AG04449 (cell line): ENCODE measurements around the gene CLCN4.

Source experiments
- CTCF ChIA-PET: fragments of 350-600 bp; formaldehyde crosslinking; extraction: SDS; loops from one replicate; lab custom pipeline; 2021; ENCODE audit warnings: antibody characterized with exemption; lab: Yijun Ruan, JAX
- POLR2A ChIA-PET: fragments of 400-600, 350-600 bp; formaldehyde crosslinking; extraction: SDS; loops from one replicate; lab custom pipeline; 2020; ENCODE audit warnings: antibody characterized with exemption, inconsistent platforms; lab: Yijun Ruan, JAX
- DNase-seq: peaks from one replicate; pipeline ENCODE4 v3.0.0-alpha.2; 2010; ENCODE audit warnings: low read depth, low spot score
- H3K4me3 ChIP-seq: 2 replicates; pipeline ENCODE4 v1.5.1; 2011; ENCODE audit warnings: low read depth, mild to moderate bottlenecking, control low read depth, low read length
- TF ChIP-seq, protein P1 (sequence below): IDR thresholded peaks from one replicate; pipeline ENCODE4 v1.5.1; 2011; ENCODE audit warnings: mild to moderate bottlenecking, moderate library complexity, low read length, control low read depth, inconsistent platforms; ENCODE audit not compliant: insufficient read depth; ENCODE audit errors: missing control alignments

The CLCN4 gene

DNA sequence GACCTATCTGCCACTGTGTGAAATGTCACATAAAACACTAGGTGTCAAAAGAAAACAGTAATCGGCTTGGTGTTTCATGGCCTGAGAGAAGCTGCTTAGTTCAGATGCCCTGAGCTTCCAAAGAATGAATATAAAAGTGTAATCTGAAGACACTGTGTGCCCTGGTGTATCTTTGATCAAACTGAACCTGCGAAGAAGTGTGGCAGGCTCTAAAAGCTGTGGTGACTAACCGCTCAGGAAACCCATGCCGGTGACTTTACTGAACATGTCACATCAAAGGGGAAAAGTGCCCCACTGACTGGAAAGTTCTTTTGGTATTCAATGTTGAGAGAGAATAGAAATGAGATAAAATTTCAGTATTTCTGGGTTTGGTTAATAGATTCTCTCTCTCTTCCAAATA is 89.1 kb downstream of the CLCN4 start:
- H3K4me3 ChIP-seq, result no peak overlapping the region
- DNase-seq, result no peak
- ChIA-PET POLR2A (no interaction called here), CTCF (interaction anchor here (1.6 kb wide), 1 partner anchor 55 kb away, joined by 3 read pairs; no protein-coding TSS in a partner anchor)
- TF ChIP-seq, protein P1, sequence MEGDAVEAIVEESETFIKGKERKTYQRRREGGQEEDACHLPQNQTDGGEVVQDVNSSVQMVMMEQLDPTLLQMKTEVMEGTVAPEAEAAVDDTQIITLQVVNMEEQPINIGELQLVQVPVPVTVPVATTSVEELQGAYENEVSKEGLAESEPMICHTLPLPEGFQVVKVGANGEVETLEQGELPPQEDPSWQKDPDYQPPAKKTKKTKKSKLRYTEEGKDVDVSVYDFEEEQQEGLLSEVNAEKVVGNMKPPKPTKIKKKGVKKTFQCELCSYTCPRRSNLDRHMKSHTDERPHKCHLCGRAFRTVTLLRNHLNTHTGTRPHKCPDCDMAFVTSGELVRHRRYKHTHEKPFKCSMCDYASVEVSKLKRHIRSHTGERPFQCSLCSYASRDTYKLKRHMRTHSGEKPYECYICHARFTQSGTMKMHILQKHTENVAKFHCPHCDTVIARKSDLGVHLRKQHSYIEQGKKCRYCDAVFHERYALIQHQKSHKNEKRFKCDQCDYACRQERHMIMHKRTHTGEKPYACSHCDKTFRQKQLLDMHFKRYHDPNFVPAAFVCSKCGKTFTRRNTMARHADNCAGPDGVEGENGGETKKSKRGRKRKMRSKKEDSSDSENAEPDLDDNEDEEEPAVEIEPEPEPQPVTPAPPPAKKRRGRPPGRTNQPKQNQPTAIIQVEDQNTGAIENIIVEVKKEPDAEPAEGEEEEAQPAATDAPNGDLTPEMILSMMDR, result no peak

DNA sequence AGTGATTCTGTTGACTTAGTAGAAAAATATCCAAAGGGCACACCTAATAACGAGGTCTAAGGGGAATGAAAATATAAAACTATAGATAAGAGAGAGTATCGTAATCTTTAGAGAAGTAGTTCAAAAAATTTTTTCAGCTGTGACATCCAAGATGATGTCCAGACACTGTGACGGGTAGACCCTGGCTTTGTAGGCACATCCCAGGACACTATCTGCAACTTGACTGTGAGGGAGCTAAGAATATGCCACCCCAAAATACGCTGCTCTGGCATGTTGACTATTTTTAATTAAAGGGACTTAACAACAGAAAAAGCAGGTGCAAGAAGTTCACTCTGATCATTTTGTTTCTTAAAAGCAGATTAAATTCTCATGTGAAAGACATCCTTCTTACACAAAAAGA is 89.5 kb downstream of the CLCN4 start:
- POLR2A ChIA-PET, result no interaction called here
- no peak overlapping the region for H3K4me3 ChIP-seq
- DNase-seq, result no peak
- TF ChIP-seq, protein P1, result no peak
- CTCF ChIA-PET, result interaction anchor here (1.6 kb wide), 1 partner anchor 56 kb away, joined by 3 read pairs; no protein-coding TSS in a partner anchor

DNA sequence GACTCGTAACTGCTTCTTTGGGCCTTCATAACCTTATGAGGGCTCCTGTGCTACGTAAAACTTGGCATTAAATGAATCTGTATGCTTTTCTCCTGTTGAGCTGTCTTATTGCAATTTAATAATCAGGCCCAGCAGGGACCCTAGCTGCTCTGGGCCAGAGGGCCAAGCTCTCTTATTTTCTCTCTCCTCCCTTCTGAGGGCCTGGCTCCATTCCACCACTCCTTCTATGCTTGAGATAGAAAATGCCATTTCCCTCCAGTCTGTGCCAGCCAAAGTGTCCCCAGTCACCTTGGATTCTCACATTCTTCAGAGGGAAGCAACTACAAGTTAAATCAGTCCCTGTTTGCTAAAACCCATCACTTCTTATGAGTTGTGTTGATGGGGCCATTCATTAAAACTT is 90.1 kb downstream of the CLCN4 start:
- TF ChIP-seq, protein P1, result no peak
- DNase-seq, result no peak
- POLR2A ChIA-PET, result no interaction called here
- CTCF ChIA-PET, result interaction anchor here (1.2 kb wide), 1 partner anchor 10 kb away, joined by 4 read pairs; no protein-coding TSS in a partner anchor
- H3K4me3 ChIP-seq, result no peak overlapping the region

- TF ChIP-seq, protein P1, result no peak
- POLR2A ChIA-PET, result no interaction called here
- DNase-seq, result no peak
- CTCF ChIA-PET, result interaction anchor here (1.2 to 1.9 kb wide), 2 partner anchors 13 to 65 kb away, joined by 4 to 5 read pairs; no protein-coding TSS in a partner anchor
- no peak overlapping the region for H3K4me3 ChIP-seq
Measured at GRCh38 chrX:10254739-10255138, 98.0 kb downstream of the CLCN4 start.

GRCh38 chrX:10259716-10260115 is 102.9 kb downstream of the CLCN4 start:
- no peak overlapping the region for H3K4me3 ChIP-seq
- DNase-seq, result no peak
- ChIA-PET POLR2A (no interaction called here), CTCF (no interaction called here)
- TF ChIP-seq, protein P1, result no peak

DNA sequence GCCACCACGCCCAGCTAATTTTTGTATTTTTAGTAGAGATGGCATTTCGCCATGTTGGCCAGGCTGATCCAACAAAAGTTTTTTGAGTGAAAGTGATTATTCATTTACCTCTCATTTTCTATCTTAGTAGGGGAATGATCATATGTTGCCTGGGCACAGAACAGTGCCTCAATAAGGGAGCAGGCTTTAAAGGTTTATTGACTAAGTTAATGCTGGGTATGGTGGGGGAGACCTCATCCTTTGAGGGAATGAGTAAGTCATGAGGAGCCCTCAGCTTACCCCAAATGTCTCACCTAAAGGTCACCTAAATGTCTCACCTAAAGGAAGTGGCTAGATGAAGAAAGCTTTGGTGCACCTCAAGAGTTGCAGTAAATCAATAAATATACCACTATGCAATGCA is 109.0 kb downstream of the CLCN4 start:
- ChIA-PET CTCF (no interaction called here), POLR2A (no interaction called here)
- H3K4me3 ChIP-seq, result no peak overlapping the region
- TF ChIP-seq, protein P1, result no peak
- no peak for DNase-seq
